Aorta (tissue), 5 donors: Measurements from ENCODE around the gene SLC50A1. TPM values are rescaled to one million over a fixed set of nuclear protein-coding genes. Genes with fewer than 3 reads are reported as not detected.

Experiments
- ATAC-seq: fragments of 200-7000 bp; cut with Tn5 transposase; one replicate; pipeline ENCODE4 v1.9.1; 2022; ENCODE audit warnings: moderate library complexity; ENCODE audit not compliant: low FRiP score
- DNase-seq, 2 donors: peaks; one replicate each; pipeline ENCODE4 v3.0.0-alpha.2; 2020
- H3K27ac ChIP-seq, 2 donors: one replicate each; pipeline ENCODE4 v1.5.1; 2013; ENCODE audit warnings: low read length in 2 of 2, mild to moderate bottlenecking in 2 of 2, moderate library complexity in 2 of 2, control low read depth in 1 of 2, inconsistent platforms in 1 of 2, low read depth in 1 of 2
- H3K27me3 ChIP-seq, 2 donors: one replicate each; pipeline ENCODE4 v1.6.1; 2013; ENCODE audit warnings: control low read depth in 1 of 2, low read length in 1 of 2, mild to moderate bottlenecking in 1 of 2, moderate library complexity in 1 of 2; ENCODE audit not compliant: insufficient read depth in 2 of 2, control insufficient read depth in 1 of 2
- H3K36me3 ChIP-seq, 2 donors: one replicate each; pipeline ENCODE4 v1.6.1; 2013; ENCODE audit warnings: control low read depth in 1 of 2, low read length in 1 of 2, mild to moderate bottlenecking in 1 of 2; ENCODE audit not compliant: insufficient read depth in 2 of 2, control insufficient read depth in 1 of 2
- H3K4me1 ChIP-seq, 2 donors: one replicate each; pipeline ENCODE4 v1.6.1; 2013; ENCODE audit warnings: low read length in 2 of 2, control low read depth in 1 of 2, mild to moderate bottlenecking in 1 of 2, moderate library complexity in 1 of 2; ENCODE audit not compliant: insufficient read depth in 2 of 2, control insufficient read depth in 1 of 2
- H3K4me3 ChIP-seq, 2 donors: one replicate each; pipeline ENCODE4 v1.5.1; 2013; ENCODE audit warnings: low read length in 2 of 2, control low read depth in 1 of 2, mild to moderate bottlenecking in 1 of 2
- H3K9me3 ChIP-seq: one replicate; pipeline ENCODE4 v1.6.1; 2013; ENCODE audit warnings: mild to moderate bottlenecking, low read length; ENCODE audit not compliant: control insufficient read depth
- WGBS, 2 donors: extraction: QIAGEN DNeasy Blood & Tissue Kit; methylation state at CpG; one replicate each; pipeline ENCODE4 v1.1.7; 2013; 5-methylcytosine and 5-hydroxymethylcytosine counted together
- intact Hi-C, 2 donors: fragments of 100-400 bp; cut with DNase I; formaldehyde crosslinking; loops; one replicate each; pipeline versions ENCODE4 v1.14.2 to v1.15.0; 2022
- polyA plus RNA-seq, 2 donors: library from polyadenylated mRNA; stranded (reverse); fragments of 200-250 nt; gene quantifications; one replicate each; pipeline ENCODE4 v1.2.3, GENCODE V29; 2013
- total RNA-seq, 2 donors: library from RNA; stranded (reverse); fragmentation: NEBNext Ultra II Directional; extraction: Animal tissue kit (Norgen Biotek cat#: 25700); gene quantifications; one replicate each; pipeline ENCODE4 v1.2.1, GENCODE V29; 2021
- donor health status: healthy with polysubstance abuse.
- donor health status: Bipolar disorder and iron deficiency.
- donor health status: DM: no; HTN: no; CAD: no.
- donor health status: DM: no; HTN: no; CAD: no.
- donor health status: DM: yes; HTN: yes; CAD: no.

SLC50A1 gene
- total and polyA plus RNA-seq, 4 donors = 19.8 to 28.2 (median 24.7) TPM

DNA sequence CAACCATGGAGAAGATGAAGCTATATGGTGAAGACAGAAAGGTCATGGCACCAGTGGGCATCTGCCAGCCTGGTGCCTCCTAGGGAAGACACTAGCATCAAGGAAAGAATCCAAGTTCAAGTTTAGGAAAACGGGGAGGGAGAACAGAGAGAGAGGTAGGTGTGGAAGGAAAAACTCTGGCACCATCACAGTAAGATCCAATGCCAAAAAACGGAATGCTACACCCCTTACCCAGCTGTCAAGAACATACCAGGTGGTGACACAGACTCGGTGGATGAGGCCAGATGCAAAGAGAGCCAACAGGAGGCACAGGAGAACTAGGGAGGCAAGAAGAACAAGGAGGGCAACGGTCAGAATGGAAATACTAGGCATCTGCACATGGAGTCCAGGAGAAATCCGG is 33.9 kb downstream of the SLC50A1 start:
- DNase-seq (no peak), ATAC-seq (no peak)
- no peaks in the 10 kb centered on the region for H3K9me3 ChIP-seq
- no peak overlapping the region for H3K27ac ChIP-seq
- 69 to 80% methylated on average over 5 of the region's 5 CpGs for WGBS, 2 donors
- H3K36me3 ChIP-seq = peaks cover 0 to 3% of the 10 kb centered on the region in 2 donors
- no peaks in the 10 kb centered on the region for H3K27me3 ChIP-seq
- no peaks in the 10 kb centered on the region for H3K4me1 ChIP-seq
- no peak overlapping the region for H3K4me3 ChIP-seq
- intact Hi-C loops = no loop called here

- Histone ChIP-seq H3K36me3 (peaks cover 0 to 3% of the 10 kb centered on the region in 2 donors), H3K4me1 (no peaks in the 10 kb centered on the region), H3K27ac (no peak overlapping the region), H3K27me3 (no peaks in the 10 kb centered on the region), H3K4me3 (no peak overlapping the region), H3K9me3 (no peaks in the 10 kb centered on the region)
- no peak for ATAC-seq
- 83 to 90% methylated on average over 2 of the region's 2 CpGs for WGBS, 2 donors
- peak in 1 of 2 donors; percentile 12 for DNase-seq
- intact Hi-C loops = no loop called here
Observed at GRCh38 chr1:155170101-155170785, 34.6 kb downstream of the SLC50A1 start.

DNA sequence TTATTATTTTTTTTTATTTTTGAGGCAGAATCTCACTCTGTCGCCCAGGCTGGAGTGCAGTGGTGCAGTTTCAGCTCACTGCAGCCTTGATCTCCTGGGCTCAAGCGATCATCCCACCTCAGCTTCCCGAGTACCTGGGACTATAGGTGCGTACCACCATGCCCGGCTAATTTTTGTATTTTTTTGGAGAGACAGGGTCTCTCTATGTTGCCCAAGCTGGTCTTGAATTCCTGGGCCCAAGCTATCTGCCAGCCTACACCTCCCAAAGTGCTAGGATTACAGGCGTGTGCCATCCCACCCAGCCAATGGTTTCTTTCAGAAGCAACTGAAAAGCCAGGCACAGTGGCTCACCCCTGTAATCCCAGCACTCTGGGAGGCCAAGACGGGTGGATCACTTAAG is 35.2 kb downstream of the SLC50A1 start:
- no peak for ATAC-seq
- no peak overlapping the region for H3K27ac ChIP-seq
- H3K36me3 ChIP-seq = peaks cover 0 to 3% of the 10 kb centered on the region in 2 donors
- DNase-seq = peak in 1 of 2 donors; percentile 36
- intact Hi-C loops = no loop called here
- H3K27me3 ChIP-seq = no peaks in the 10 kb centered on the region
- no peaks in the 10 kb centered on the region for H3K9me3 ChIP-seq
- WGBS, 2 donors = 84 to 89% methylated on average over 7 of the region's 7 CpGs
- H3K4me3 ChIP-seq = no peak overlapping the region
- H3K4me1 ChIP-seq = no peaks in the 10 kb centered on the region

GRCh38 chr1:155171836-155172731 is 36.4 kb downstream of the SLC50A1 start:
- intact Hi-C loops = no loop called here
- peak overlapping the region; percentile 68 to 86 for H3K4me3 ChIP-seq
- H3K4me1 ChIP-seq = no peaks in the 10 kb centered on the region
- peak overlapping the region in 1 of 2 donors; percentile 71 for H3K27ac ChIP-seq
- no peaks in the 10 kb centered on the region for H3K9me3 ChIP-seq
- WGBS, 2 donors = 37 to 38% methylated on average over 8 of the region's 8 CpGs
- ATAC-seq (peak; percentile 15), DNase-seq (no peak)
- no peaks in the 10 kb centered on the region for H3K27me3 ChIP-seq
- peaks cover 0 to 3% of the 10 kb centered on the region in 2 donors for H3K36me3 ChIP-seq

DNA sequence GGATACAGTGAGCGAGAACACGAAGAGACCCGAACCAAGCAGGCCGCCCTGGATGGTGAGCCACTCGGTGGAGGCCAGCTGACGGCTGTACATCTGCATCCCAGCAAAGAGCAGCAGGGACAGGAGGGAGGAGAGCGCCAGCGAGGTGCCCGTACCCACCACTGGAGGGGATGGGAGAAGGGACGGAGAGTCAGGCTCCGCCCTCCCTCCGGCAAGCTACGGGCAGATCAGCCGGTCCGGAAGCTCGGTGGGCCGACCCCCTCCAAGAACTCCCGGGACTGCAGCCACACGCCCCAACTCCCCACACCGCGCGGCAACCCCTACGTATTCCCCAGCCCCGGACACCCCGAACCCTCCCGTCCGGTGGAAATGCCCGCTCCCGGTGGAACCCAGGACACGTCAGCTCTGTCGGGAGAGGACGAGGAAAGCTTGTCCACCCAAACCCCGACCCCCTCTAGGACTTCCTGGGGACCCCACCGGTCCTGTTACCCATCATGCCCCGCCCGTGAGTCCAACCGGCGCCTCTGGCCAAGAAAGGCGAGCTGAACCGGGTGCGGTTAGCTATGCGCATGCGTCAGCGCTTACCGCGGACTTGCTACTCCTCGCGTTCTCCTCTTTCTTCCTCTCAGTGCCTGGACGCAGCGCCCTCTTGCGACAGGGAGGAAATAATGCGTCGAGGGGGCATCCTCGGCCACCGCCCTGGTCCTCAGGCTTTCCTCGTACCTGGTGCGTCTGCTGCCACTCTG is 37.3 kb downstream of the SLC50A1 start, which contains the start of gene KRTCAP2:
Gene KRTCAP2, minus strand, starts transcription at position 573 of the 746 bp plus-strand sequence. Its CDS starts 80 bp downstream, at position 493.
- Histone ChIP-seq H3K4me3 (peak within 1 kb of the TSS; percentile 68 to 86), H3K27ac (peak within 1 kb of the TSS in 1 of 2 donors; percentile 71), H3K9me3 (no peaks in the 10 kb centered on the region), H3K36me3 (peaks cover 0 to 3% of the 10 kb centered on the region in 2 donors), H3K4me1 (no peaks in the 10 kb centered on the region), H3K27me3 (no peaks in the 10 kb centered on the region)
- ATAC-seq = peak; percentile 92
- DNase-seq = peak; percentile 97 to 98
- intact Hi-C loops = no loop called here
- 0 to 1% methylated on average over 47 to 57 of the region's 57 CpGs for WGBS, 2 donors

DNA sequence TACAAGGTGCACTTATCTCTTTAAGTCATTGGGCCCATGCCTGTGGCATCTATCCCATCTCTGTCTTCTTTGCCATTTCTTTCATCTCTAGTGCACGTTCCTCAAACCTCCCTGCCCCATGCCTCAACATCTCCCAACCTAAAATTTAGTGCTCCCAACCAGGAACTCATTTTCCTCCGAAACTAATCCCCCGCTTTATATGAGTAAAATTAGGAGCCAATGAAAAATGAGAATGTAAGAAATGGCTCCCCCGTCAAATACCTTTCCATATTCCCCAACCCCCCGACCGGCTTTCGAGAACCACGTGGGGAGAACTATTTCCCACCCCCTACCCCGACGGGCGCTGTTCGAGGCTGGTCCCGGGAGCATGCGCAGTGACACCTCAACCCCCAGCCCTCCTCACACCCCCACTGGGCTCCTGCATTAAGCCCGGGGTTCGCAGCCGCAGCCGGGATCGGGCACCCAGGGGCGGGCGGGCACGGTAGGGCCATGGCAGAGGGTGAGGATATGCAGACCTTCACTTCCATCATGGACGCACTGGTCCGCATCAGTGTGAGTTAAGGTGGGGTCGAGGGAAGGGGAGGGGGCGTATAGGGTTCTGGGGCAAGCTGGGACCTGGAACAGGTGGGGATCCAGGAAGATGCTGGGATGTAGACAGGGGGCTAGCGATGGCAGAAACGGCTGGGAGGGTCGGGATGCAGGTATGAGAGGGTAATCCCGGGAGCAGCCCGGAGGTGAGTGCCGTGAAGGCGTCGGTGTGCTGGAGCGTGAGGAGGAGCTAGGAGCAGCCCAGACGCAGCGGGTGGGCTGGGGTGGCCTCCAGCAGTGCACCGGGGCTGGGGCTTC is 38.0 kb downstream of the SLC50A1 start, which contains the start of gene TRIM46:
Gene TRIM46, plus strand, starts transcription at position 372 of the 846 bp plus-strand sequence. Its CDS starts 118 bp downstream, at position 490.
- Histone ChIP-seq H3K9me3 (no peaks in the 10 kb centered on the region), H3K27ac (peak within 1 kb of the TSS in 1 of 2 donors; percentile 71), H3K27me3 (no peaks in the 10 kb centered on the region), H3K36me3 (peaks cover 0 to 3% of the 10 kb centered on the region in 2 donors), H3K4me3 (peak within 1 kb of the TSS; percentile 68 to 86), H3K4me1 (no peaks in the 10 kb centered on the region)
- ATAC-seq (no peak), DNase-seq (peak; percentile 67 to 79)
- intact Hi-C loops = no loop called here
- whole genome bisulfite sequencing, 2 donors = 0 to 1% methylated on average over 36 to 38 of the region's 38 CpGs

- WGBS, 2 donors = 5 to 8% methylated on average over 35 of the region's 35 CpGs
- no peaks in the 10 kb centered on the region for H3K9me3 ChIP-seq
- no peaks in the 10 kb centered on the region for H3K4me1 ChIP-seq
- no peak overlapping the region for H3K4me3 ChIP-seq
- peaks cover 0 to under 1% of the 10 kb centered on the region in 2 donors for H3K36me3 ChIP-seq
- intact Hi-C loops = loop anchor here in 1 of 2 donors (5.0 kb wide), 1 partner anchor 53 kb away; no protein-coding TSS in a partner anchor
- ATAC-seq (no peak), DNase-seq (peak; percentile 60 to 75)
- H3K27me3 ChIP-seq = no peaks in the 10 kb centered on the region
- no peak overlapping the region for H3K27ac ChIP-seq
Observed at GRCh38 chr1:155174324-155175280, 39.0 kb downstream of the SLC50A1 start.
